ENCODE measurements around the gene TEX2.

Gene TEX2

GRCh38 chr17:64162554-64162953, 100.5 kb downstream of the TEX2 start:
- Histone ChIP-seq H3K9ac (ENCODE audit: low read length) (no peak overlapping the region), H3K27ac (ENCODE audit: low read depth, low read length) (no peak overlapping the region), H3F3A (ENCODE audit: insufficient read depth) (no peaks in the 10 kb centered on the region), H3K27me3 (ENCODE audit: low read length) (no peaks in the 10 kb centered on the region), H2AFZ (ENCODE audit: low read depth, low read length, severe bottlenecking) (no peak overlapping the region), H3K79me2 (ENCODE audit: insufficient read depth, low read length) (no peaks in the 10 kb centered on the region), H3K9me3 (ENCODE audit: insufficient read depth, low read length) (no peaks in the 10 kb centered on the region), H3K9me2 (replicated peaks; ENCODE audit: insufficient read depth, low read length) (no peaks in the 10 kb centered on the region), H3K4me2 (ENCODE audit: low read depth, low read length, poor library complexity, severe bottlenecking) (no peak overlapping the region), H4K20me1 (ENCODE audit: low read depth, low read length) (no peaks in the 10 kb centered on the region), H3K36me3 (ENCODE audit: low read length) (no peaks in the 10 kb centered on the region), H3K4me3 (ENCODE audit: insufficient read depth, low read length, poor library complexity, severe bottlenecking) (no peak overlapping the region)
- TF ChIP-seq EZH2phosphoT487 (conservative IDR thresholded peaks at IDR 0.05; ENCODE audit: low read length) (no peak), CTCF (IDR thresholded peaks at IDR 0.05; ENCODE audit: insufficient read depth, low read length, poor library complexity, severe bottlenecking) (no peak)

- H3K27me3 ChIP-seq (ENCODE audit: low read length), result no peaks in the 10 kb centered on the region
- no peak overlapping the region for H3K9ac ChIP-seq (ENCODE audit: low read length)
- no peak for TF ChIP-seq EZH2phosphoT487 (conservative IDR thresholded peaks at IDR 0.05; ENCODE audit: low read length)
- no peak for TF ChIP-seq CTCF (IDR thresholded peaks at IDR 0.05; ENCODE audit: insufficient read depth, low read length, poor library complexity, severe bottlenecking)
- H3K79me2 ChIP-seq (ENCODE audit: insufficient read depth, low read length), result no peaks in the 10 kb centered on the region
- no peaks in the 10 kb centered on the region for H4K20me1 ChIP-seq (ENCODE audit: low read depth, low read length)
- no peaks in the 10 kb centered on the region for H3K36me3 ChIP-seq (ENCODE audit: low read length)
- no peak overlapping the region for H3K4me3 ChIP-seq (ENCODE audit: insufficient read depth, low read length, poor library complexity, severe bottlenecking)
- H3K9me2 ChIP-seq (replicated peaks; ENCODE audit: insufficient read depth, low read length), result no peaks in the 10 kb centered on the region
- H3K9me3 ChIP-seq (ENCODE audit: insufficient read depth, low read length), result no peaks in the 10 kb centered on the region
- H3K27ac ChIP-seq (ENCODE audit: low read depth, low read length), result no peak overlapping the region
- H2AFZ ChIP-seq (ENCODE audit: low read depth, low read length, severe bottlenecking), result no peak overlapping the region
- H3K4me2 ChIP-seq (ENCODE audit: low read depth, low read length, poor library complexity, severe bottlenecking), result no peak overlapping the region
- no peaks in the 10 kb centered on the region for H3F3A ChIP-seq (ENCODE audit: insufficient read depth)
Measured at GRCh38 chr17:64161380-64162176, 101.5 kb downstream of the TEX2 start.

- no peak overlapping the region for H3K27ac ChIP-seq (ENCODE audit: low read depth, low read length)
- TF ChIP-seq CTCF (IDR thresholded peaks at IDR 0.05; ENCODE audit: insufficient read depth, low read length, poor library complexity, severe bottlenecking) (no peak), EZH2phosphoT487 (conservative IDR thresholded peaks at IDR 0.05; ENCODE audit: low read length) (no peak)
- H3K36me3 ChIP-seq (ENCODE audit: low read length), result no peaks in the 10 kb centered on the region
- no peaks in the 10 kb centered on the region for H3F3A ChIP-seq (ENCODE audit: insufficient read depth)
- no peak overlapping the region for H2AFZ ChIP-seq (ENCODE audit: low read depth, low read length, severe bottlenecking)
- H3K4me3 ChIP-seq (ENCODE audit: insufficient read depth, low read length, poor library complexity, severe bottlenecking), result no peak overlapping the region
- no peak overlapping the region for H3K4me2 ChIP-seq (ENCODE audit: low read depth, low read length, poor library complexity, severe bottlenecking)
- no peaks in the 10 kb centered on the region for H3K27me3 ChIP-seq (ENCODE audit: low read length)
- H4K20me1 ChIP-seq (ENCODE audit: low read depth, low read length), result no peaks in the 10 kb centered on the region
- no peaks in the 10 kb centered on the region for H3K9me3 ChIP-seq (ENCODE audit: insufficient read depth, low read length)
- no peak overlapping the region for H3K9ac ChIP-seq (ENCODE audit: low read length)
- no peaks in the 10 kb centered on the region for H3K79me2 ChIP-seq (ENCODE audit: insufficient read depth, low read length)
- H3K9me2 ChIP-seq (replicated peaks; ENCODE audit: insufficient read depth, low read length), result no peaks in the 10 kb centered on the region
Measured at GRCh38 chr17:64160378-64160777, 102.7 kb downstream of the TEX2 start.

All from SU-DHL-6 (cell line).